NT2/D1 (cell line): ENCODE measurements around the gene ZBTB39.

Experiments
- SUZ12 ChIP-seq: IDR thresholded peaks from 2 replicates; pipeline ENCODE4 v1.6.1; 2011; ENCODE audit not compliant: insufficient read length, insufficient read depth; ENCODE audit errors: extremely low read depth
- YY1 ChIP-seq: IDR thresholded peaks from 2 replicates; pipeline ENCODE4 v1.6.1; 2011; ENCODE audit not compliant: insufficient read length, insufficient read depth

DNA sequence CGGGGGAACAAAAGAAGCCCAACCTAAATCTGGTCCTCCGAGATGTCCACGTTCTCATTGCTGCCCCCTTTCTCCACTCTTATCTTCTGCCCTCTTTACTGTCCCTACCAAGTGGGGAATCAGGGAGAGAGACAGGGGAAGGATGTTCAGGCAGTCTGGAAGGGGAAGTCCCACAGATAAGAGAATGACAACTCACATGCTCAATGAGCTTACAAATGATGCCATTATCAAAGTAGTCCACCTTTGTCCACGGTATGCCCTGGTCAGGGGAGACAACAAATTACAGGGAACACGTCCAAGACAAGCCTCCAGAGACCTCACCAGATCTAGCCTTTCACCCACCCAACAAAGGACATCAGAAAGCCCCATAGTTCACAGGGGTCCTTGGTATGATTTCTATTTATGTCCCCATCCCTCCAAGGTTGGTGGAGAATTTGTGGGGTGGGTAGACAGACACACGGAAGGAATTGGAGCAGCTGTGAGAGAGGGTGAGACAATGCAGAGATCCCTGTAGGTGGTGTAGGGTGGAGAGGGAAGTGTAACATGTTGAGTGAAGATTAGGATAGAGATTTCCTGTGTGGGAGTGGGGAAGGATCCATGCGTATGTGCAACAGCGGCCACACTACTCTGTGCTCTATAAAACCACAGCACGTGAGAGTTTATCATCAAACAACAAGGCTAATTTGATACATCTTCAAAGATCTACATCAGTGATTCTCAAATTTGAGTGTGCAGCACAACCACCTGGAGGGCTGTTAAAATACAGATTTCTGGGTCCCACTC, 32.9 kb upstream of the ZBTB39 start:
- TF ChIP-seq YY1 (no peak), SUZ12 (no peak)
